GM19468 (cell line): ENCODE results near the gene PCDHB16.
"Not testable (repeated sequence)": the region's sequence is repeated elsewhere in the genome, so short reads cannot be mapped to it uniquely, and the experiment has no call there.

ENCODE experiments used
- ATAC-seq: cut with Tn5 transposase; IDR thresholded peaks from one replicate; pipeline ENCODE4 v1.9.1; 2021; ENCODE audit warnings: mild to moderate bottlenecking, moderate library complexity, moderate number of reproducible peaks; ENCODE audit not compliant: unreplicated experiment; ENCODE audit errors: extremely low read depth

PCDHB16 gene

GRCh38 chr5:141180313-141180712 lies 1.9 kb upstream of the PCDHB16 start:
- ATAC-seq = no peak

GRCh38 chr5:141184117-141184855 lies 2.1 kb downstream of the PCDHB16 start:
- not testable (repeated sequence) for ATAC-seq

- no peak for ATAC-seq
These were observed 4.8 kb downstream of the PCDHB16 start, which contains the start of gene PCDHB9 for GRCh38 chr5:141186897-141187512. Gene PCDHB9 (plus strand): TSS chr5:141187161. CDS start chr5:141187319, 158 bp downstream.

GRCh38 chr5:141188682-141189081 lies 6.5 kb downstream of the PCDHB16 start:
- ATAC-seq = not testable (repeated sequence)

- not testable (repeated sequence) for ATAC-seq
These were observed 6.9 kb downstream of the PCDHB16 start for GRCh38 chr5:141189131-141189530.

GRCh38 chr5:141192110-141192725 lies 10.0 kb downstream of the PCDHB16 start, which contains the start of gene PCDHB10:
Gene PCDHB10 (plus strand): TSS chr5:141192353. CDS start chr5:141192553, 200 bp downstream.
- no peak for ATAC-seq

GRCh38 chr5:141194332-141194731 lies 12.1 kb downstream of the PCDHB16 start:
- not testable (repeated sequence) for ATAC-seq

- no peak for ATAC-seq
These were observed 14.2 kb downstream of the PCDHB16 start for GRCh38 chr5:141196363-141196762.

GRCh38 chr5:141199359-141200235 lies 17.4 kb downstream of the PCDHB16 start, which contains the start of gene PCDHB11:
Gene PCDHB11 (plus strand): TSS chr5:141199627. CDS start chr5:141199775, 148 bp downstream.
- ATAC-seq = no peak

GRCh38 chr5:141201126-141201525 lies 18.9 kb downstream of the PCDHB16 start:
- not testable (repeated sequence) for ATAC-seq

- ATAC-seq = not testable (repeated sequence)
These were observed 19.5 kb downstream of the PCDHB16 start for GRCh38 chr5:141201646-141202045.

GRCh38 chr5:141208478-141208877 lies 26.3 kb downstream of the PCDHB16 start, which contains the start of gene PCDHB12:
Gene PCDHB12 (plus strand): TSS chr5:141208719. CDS start chr5:141208908, 189 bp downstream.
- ATAC-seq = no peak

- ATAC-seq = not testable (repeated sequence)
These were observed 28.1 kb downstream of the PCDHB16 start for GRCh38 chr5:141210281-141210680.

- ATAC-seq = not testable (repeated sequence)
These were observed 28.7 kb downstream of the PCDHB16 start for GRCh38 chr5:141210849-141211248.

- ATAC-seq = not testable (repeated sequence)
These were observed 31.6 kb downstream of the PCDHB16 start, which contains the start of gene PCDHB13 for GRCh38 chr5:141213656-141214339. Gene PCDHB13 (plus strand): TSS chr5:141213919. CDS start chr5:141214124, 205 bp downstream.

- ATAC-seq = not testable (repeated sequence)
These were observed 32.4 kb downstream of the PCDHB16 start for GRCh38 chr5:141214583-141214982.

- ATAC-seq = not testable (repeated sequence)
These were observed 33.3 kb downstream of the PCDHB16 start for GRCh38 chr5:141215504-141215903.

GRCh38 chr5:141216035-141216434 lies 33.8 kb downstream of the PCDHB16 start:
- ATAC-seq = not testable (repeated sequence)
